Epithelial cell of prostate (primary cell): ENCODE measurements around the gene SLC22A6.

Experiments used
- DNase-seq: peaks from one replicate; pipeline ENCODE4 v3.0.0-alpha.2; 2011; ENCODE audit warnings: low read depth, low spot score
- H3K27ac ChIP-seq: fragments of 450-650 bp; 2 replicates; pipeline ENCODE4 v1.5.1; 2017; ENCODE audit warnings: mild to moderate bottlenecking

The SLC22A6 gene, protein sequence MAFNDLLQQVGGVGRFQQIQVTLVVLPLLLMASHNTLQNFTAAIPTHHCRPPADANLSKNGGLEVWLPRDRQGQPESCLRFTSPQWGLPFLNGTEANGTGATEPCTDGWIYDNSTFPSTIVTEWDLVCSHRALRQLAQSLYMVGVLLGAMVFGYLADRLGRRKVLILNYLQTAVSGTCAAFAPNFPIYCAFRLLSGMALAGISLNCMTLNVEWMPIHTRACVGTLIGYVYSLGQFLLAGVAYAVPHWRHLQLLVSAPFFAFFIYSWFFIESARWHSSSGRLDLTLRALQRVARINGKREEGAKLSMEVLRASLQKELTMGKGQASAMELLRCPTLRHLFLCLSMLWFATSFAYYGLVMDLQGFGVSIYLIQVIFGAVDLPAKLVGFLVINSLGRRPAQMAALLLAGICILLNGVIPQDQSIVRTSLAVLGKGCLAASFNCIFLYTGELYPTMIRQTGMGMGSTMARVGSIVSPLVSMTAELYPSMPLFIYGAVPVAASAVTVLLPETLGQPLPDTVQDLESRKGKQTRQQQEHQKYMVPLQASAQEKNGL

DNA sequence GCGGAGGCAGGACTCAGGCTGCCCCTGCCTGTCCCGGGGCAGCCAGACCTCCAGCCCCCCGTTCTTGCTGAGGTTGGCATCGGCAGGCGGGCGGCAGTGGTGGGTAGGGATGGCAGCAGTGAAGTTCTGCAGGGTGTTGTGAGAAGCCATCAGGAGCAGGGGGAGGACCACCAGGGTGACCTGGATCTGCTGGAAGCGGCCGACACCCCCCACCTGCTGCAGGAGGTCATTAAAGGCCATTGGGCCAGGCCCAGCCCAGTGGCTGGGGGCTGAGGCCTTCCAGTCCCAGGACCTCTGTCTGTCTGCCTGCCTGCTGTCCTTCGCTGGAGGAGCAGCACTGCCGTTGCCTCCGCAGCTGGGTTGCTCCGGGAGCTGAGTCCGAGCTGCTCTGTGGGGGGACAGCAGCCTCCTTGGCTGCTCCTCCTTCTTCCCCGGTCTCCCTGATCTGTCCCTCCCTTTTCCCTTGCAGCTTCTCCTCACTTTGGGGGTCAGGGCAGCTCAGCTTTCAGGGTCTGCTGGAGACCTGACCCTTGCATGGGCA is at the start of gene SLC22A6:
Gene SLC22A6 (minus strand): TSS at position 517 of the 541 bp plus-strand sequence. CDS start 277 bp downstream, at position 240.
- H3K27ac ChIP-seq: no peak within 1 kb of the TSS
- DNase-seq: no peak

DNA sequence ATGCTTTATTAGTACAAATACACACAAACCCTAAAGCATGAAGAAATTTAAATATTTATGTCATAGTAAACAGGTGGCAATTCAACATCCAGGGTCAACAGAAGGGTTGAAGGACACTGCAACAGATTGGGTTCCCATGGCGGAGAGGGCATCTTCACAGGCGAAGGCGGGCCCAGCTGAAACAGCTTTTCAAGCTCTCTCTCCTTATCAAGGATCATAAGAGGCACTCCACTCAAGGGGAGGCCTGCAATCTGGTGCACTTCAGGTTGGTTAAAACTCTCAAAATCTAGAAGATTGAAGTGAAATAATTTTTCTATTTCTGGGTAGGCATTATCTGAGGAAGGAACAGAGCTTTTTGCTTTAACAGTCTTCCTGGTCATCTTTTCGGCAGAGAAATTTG is 47.7 kb upstream of the SLC22A6 start:
- no peak overlapping the region for H3K27ac ChIP-seq
- DNase-seq: no peak

DNA sequence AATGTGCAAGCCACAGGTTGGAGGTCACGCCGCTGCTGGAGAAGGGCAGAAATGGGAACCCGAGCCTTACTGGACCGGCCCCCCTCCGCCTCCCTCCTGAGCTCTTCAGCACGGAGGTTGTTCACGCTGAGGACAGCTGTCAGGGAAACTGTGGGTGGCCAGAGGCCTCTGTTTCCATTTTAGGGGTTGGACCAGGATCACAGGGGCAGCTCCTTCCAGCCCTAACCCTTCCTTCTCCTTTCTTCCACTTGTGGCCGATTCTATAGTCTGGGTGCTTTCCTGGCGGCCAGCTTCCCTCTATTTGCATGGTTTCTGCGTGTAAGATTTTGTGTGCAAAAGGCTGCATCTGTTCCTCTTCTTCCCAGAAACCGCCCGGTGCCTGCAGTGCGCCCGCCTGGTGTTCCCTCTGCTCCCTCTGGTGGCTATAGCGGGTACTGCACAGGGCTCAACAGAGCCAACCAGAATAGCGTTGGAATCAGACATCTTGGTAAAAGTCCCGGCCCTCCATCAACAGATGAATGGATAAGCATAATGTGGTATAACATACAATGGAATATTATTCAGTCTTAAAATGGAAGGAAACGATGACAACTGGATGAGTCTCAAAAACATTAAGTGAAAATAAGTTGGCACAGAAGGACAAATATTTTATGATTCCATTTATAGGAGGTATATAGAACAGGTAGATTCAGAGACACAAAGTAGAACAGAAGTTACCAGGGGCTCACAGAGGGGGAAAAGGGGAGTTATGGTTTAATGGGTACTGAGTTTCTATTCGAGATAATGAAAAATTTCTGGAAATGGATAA is 39.3 kb upstream of the SLC22A6 start:
- H3K27ac ChIP-seq: no peak overlapping the region
- DNase-seq: no peak

DNA sequence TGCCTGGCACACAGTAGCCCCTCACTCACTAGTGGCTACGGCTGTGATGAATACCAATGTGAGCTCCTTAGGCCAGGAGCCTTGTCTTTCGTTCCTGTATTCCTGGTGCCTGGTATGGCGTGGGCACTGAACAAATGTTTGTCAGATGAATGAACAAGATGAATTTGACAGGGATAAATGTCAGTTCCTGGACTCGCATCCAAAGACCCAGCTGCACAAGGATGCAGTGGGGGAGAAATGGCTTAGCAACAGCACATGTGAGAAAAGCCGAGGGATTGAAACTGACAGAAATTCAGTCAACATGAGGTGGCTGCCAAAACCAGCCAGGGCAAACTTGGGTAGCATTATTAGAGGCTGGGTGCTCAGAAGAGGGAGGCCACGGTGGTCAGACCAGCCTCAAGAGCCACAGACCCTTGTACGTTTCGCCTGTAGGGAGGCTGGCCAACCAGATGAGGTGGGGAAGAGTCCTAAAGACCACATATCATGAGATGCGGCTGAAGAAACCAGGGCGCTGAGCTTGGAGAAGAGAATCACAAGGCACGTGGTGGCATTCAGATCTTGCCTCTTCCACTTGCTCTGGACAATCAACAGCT is 38.6 kb upstream of the SLC22A6 start:
- DNase-seq: no peak
- H3K27ac ChIP-seq: no peak overlapping the region

DNA sequence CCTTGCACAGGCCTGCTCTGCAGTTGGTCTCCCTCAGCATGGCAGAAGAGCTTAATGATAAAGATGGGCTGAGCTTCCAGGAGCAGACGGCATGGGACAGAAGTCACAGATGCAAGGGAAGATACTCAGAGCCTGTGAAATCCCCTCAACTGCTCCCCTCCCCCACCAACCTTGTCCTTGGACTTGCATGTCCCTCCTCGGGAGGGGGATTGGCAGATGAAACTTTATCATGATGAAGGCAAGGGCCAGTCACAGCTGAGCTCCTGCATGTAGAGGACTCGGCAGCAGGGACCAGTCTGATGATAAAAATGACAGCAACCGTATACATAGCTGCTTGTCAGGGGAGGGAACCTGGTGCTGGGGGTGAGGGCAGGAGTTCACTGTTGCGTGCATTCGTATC is 37.7 kb upstream of the SLC22A6 start:
- no peak for DNase-seq

DNA sequence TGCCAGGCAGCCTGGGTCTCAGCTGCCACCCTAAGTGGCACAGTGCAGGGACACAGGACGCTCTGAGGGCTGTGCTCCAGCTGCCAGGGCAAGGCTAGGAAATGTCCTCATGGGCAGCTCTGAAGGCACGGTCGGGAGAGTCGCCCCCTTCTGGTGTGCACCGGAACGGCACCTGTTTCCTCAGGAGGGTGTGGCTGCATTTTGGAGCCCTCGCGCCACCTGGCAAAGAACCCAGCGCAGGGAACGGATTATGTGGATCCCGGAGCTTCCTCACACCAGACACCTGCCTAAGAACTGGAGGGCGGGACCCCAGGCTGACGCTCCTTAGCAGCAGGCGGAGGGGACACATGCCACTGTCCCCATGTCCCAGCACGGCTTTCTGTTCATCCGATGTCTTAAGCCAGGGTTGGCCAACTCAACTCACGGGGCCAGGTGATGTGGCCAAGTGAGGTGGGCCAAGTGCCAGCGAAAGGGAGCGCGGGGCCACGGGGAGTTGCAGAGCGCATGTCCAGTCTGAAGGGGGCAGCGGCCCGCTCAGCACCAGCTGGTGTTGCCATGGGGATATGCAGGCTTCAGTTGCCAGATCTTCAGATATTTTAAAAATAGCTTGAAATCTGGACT is 36.0 kb upstream of the SLC22A6 start:
- H3K27ac ChIP-seq: no peak overlapping the region
- no peak for DNase-seq

More for the DNA sequence above, 37.7 kb upstream of the SLC22A6 start:
- H3K27ac ChIP-seq: no peak overlapping the region

DNA sequence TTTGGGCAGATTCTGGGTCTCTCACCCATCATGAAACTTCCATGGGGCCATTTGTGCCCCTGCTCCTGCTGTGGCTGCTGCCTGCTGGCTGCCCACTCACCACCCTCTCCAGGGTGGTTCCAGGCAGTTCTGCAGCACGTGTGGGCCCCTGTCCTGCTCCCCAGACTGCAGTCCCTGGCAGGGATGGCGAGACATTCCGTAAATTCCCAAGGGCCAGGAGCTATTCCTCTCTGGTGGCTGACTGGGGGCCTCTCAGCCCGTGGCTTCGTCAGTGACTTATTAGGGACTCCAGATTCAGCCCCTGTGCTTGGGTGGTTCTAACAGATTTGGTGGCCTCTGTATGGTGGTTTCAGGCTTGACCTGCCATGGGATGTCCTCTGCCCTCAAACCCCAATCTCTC is 34.7 kb upstream of the SLC22A6 start:
- DNase-seq: no peak
- no peak overlapping the region for H3K27ac ChIP-seq

DNA sequence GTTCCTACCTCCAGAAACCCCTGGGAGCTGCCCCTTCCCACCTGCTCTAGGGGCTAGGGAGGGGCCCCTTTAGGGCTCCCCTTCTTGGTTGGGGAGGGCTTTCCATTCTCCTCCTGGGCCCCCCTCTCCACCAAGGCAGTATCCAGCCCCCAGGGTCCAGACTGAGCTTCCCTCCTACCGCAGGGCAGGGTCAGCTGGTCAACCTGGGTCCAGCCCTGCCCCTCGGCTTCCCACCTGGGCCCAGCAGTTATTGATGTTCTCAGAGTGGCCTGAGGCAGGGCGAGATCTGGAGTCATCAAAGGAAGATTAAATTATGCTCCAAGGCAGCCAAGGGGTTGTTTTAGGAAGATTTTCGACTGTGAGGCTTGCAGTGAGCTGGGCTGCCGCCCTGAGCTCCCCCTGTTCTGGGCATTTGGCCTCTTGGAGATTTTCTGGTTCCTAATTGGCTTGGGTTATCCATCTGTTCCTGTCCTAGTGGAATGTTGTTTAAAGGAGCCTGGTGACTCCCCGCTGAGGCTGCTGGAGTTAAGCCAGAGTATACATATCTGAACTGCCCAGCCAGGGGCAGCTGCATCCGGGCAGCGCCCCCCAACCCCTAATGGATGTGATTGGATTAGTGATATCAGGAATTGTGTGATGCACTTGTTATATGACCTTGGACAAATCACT is 32.7 kb upstream of the SLC22A6 start:
- no peak for DNase-seq
- no peak overlapping the region for H3K27ac ChIP-seq

DNA sequence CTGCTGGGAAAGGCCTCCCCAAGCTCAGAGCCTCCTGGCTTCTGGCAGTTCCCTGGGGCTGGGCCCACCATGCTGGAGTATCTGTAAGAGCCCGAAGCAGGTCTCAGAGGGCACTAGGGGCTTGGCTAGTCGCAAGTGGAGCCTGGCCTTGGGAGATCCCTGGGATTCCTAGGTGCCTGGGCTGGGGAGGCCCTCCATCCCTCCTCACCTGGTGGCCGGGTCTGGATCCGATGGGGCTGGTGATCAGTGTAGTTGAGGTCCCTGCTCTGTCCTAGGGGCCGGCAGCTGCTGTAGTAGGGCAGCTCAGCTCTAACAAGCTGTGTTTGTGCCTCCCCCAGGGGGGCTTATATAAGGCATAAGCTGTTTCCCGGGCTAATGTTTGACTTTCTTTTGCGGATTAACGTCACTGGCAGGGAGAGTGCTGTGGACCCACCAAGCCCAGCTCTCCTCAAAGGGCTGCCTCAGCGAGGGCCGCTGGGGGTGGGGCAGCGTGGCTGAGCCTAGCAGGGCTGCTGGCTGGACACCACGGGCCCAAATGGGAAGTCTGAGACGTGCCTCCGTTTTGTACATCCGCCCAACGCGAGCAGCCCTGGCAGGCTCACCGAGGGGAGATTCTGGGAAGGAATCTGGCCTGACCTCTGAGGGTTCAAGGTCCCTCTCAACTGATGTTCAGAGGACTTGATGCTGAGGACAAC is 30.9 kb upstream of the SLC22A6 start, which contains the start of gene SLC22A8:
Gene SLC22A8 (minus strand): TSS at position 321 of the 695 bp plus-strand sequence. CDS start 883 bp downstream, outside the sequence.
- DNase-seq: no peak

DNA sequence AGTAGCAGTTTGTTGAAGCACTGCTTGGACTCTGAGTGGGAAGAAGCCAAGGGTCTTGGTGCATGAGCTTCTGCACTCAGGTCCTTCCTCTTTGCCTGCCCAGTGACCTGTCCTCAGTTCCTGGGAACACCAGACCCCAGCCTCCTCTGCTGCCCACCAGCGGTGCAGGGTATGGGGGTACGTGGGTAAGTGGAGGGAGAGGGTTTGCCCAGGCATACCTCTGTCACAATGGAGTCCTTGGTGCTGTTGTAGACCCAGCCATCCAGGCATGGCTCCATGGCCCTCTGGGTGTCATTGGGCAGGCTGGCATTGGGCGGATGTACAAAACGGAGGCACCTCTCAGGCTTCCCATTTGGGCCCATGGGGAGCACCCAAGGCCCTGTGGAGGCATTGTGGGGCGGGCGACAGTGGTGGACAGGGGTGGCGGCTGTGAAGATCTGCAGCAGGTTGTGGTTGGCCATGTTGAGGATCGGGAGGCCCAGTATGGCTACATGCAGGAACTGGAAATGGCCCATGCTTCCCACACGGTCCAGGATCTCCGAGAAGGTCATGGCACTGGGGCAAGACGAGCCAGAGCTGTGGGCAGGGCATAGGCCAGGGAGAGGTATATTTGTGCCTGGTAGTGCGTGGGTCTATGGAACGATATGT is 29.8 kb upstream of the SLC22A6 start:
- no peak for DNase-seq
- H3K27ac ChIP-seq: no peak overlapping the region

More for the DNA sequence above, 30.9 kb upstream of the SLC22A6 start, which contains the start of gene SLC22A8:
- no peak within 1 kb of the TSS for H3K27ac ChIP-seq

DNA sequence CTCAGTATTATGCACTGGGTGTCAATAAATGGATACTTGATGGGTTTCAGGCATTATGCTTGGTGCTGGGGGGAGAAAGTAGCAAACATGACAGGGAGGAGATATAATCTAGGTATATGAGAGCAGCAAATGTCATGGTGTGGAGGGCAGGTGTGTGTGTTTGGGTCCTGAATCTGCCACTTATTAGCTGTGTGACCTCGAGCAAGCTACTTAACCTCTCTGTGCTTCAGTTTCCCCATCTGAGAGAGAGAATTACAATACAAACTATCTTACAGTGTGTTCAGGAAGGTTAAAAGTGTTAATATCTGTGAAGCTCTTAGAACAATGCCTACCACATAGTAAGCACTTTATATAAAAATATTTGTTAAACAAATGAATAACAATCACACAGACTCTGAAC is 28.1 kb upstream of the SLC22A6 start:
- no peak for DNase-seq
- no peak overlapping the region for H3K27ac ChIP-seq

DNA sequence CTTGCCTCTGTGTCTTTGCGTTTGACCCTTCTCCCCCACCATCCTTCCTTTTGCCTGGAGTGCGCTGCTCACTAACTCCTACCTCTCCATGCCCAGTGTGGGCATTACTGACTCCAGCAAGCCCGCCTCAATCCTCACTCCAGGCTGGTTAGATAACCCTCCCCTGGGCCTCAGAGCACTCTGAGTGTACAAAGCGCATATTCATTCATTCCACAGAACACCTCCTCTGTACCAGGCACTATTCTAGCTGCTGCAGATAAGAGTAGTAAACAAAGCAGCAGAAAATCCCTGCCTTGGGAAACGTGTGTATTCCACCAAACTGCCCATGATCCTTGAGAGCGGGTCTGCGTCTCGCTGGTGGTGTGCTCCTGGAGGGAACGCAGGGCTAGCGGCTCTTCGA is 27.7 kb upstream of the SLC22A6 start:
- H3K27ac ChIP-seq: no peak overlapping the region
- DNase-seq: no peak

DNA sequence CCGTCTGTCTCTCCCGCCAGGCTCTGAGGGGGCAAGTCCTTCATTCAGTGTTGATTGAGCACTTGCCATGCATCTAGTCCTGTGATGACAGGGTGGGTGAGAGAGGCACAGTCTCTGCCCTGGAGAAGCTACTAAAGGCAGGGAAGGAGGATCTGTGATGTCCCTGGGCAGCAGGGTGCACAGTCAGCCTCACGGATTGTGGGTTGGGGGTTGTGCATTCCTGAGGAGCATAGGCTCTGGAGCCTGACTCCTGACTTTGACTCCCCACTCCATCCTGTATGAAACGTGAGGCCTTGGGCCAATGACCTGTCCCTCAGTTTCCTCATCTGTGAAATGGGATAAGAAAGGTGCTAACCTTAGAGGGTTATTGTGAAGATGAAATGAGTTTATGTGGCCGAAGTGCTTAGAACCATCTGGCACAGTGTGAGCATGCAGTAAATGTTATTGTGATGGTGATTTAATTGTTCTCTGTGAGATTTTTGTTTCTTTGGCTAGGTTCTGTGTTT is 26.2 kb upstream of the SLC22A6 start:
- DNase-seq: no peak
- no peak overlapping the region for H3K27ac ChIP-seq

DNA sequence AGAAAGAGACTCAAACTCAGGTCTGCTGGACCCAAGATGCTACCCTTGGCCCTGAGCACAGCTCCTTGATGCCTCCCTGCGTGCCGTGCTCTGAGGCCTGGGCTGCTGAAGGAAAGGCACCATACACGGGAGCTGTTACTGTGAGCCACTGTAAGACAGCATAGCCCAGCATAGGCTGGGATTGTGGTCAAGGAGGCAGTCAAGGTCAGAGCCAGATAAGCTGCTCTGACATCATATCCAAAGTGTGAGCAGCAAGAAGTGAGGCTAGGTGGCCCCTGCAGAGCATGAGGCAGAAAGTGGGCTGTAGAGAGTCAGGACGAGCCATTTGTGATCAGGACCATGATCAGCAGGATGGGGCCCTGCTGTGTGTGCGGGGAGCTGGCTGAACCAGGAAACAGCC is 23.2 kb upstream of the SLC22A6 start:
- H3K27ac ChIP-seq: no peak overlapping the region

DNA sequence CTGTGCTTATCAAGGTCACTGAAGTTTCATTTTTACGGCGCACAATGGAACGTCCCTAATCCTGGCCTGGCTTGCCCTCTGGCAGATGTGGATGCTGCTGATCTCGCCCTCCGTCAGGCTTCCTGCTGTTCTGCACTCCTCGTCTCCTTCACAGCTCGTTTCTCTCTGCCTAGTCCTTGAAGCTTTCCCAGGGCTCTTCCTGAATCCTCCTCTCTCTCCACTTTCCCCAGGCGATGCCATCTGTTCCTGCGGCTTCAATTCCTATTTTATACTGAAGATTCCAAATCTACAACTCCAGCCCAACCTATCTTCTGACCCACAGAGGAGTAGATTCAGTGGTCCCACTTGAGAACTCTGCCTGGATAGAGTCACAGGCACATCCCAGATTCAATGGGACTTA is 16.7 kb upstream of the SLC22A6 start:
- DNase-seq: no peak
- no peak overlapping the region for H3K27ac ChIP-seq

More for the DNA sequence above, 23.2 kb upstream of the SLC22A6 start:
- DNase-seq: no peak

DNA sequence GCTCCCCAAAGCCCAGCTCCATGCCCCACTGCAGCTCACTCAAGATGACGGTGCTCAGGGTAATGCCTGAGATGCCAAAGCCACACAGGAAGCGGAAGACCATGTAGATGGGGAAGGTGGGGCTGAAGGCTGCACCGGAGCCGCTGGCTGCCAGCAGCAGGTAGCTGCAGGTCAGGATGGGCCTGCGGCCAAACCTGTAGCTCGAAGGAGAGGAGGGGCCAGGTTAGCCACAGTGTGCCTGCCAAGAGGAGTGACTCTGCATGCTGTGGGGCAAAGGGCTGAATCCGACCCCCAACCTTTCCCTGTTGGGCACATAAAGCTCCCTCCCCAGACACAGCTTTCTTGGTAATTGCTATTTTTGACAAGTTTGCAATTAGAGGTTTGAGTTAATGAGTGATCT is 14.9 kb upstream of the SLC22A6 start:
- no peak overlapping the region for H3K27ac ChIP-seq
- peak; percentile 33 for DNase-seq

DNA sequence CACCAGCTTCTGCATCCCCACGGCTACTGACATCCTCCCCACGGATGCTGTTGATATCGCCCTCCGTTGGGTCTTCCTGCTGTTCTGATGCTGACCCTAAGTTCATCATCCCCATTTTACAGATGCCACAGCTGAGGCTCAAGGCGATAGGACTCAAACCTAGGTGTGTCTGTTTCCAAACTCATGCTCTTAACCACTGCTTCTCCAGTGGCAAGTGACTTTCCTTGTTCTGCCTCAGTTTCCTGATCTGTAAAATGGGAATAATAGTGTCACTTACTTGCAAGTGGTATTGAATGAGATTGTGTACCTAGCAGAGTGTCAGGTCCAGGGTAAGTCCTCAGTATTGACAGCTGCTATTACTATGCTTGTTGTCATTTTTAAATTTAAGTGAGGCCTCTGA is 14.4 kb upstream of the SLC22A6 start:
- DNase-seq: no peak
- H3K27ac ChIP-seq: no peak overlapping the region

DNA sequence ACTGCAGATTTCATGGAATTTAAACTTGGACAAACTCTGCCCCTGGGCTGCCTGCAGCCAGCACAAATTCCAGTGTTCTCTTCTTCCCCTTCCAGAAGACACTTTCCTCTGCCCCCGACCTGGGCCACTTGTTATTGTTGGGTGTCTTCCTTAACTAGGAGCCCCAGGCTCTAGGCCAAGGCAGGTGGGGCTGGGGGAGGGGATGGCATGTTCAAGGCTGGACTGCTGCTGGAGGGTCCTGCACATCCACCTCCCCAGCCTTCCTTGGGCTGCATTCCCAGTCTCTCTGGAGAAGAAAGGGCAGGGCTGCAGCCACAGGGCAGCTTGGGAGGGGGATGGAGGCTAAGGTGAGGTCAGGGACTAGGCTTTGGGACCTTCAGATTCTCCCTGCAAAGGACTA is 11.5 kb upstream of the SLC22A6 start:
- H3K27ac ChIP-seq: no peak overlapping the region
- no peak for DNase-seq
